GM12891 (cell line): ENCODE data around the gene NPM1.

Source experiments
- POLR2A ChIP-seq: IDR thresholded peaks from 2 replicates; pipeline ENCODE4 v1.6.1; 2011; ENCODE audit warnings: low read depth, low read length, control low read depth
- POLR2AphosphoS5 ChIP-seq: IDR thresholded peaks from 2 replicates; pipeline ENCODE4 v1.6.1; 2011; ENCODE audit warnings: low read depth, low read length, control low read depth
- SPI1 ChIP-seq: IDR thresholded peaks from 2 replicates; pipeline ENCODE4 v1.6.1; 2011; ENCODE audit warnings: low read depth, low read length, control low read depth
- TAF1 ChIP-seq: IDR thresholded peaks from 2 replicates; pipeline ENCODE4 v1.6.1; 2011; ENCODE audit warnings: low read depth, low read length, control low read depth

- no peak for TF ChIP-seq SPI1
- no peak; the same call in 1 of the 2 replicates for TF ChIP-seq POLR2A
- no peak for TF ChIP-seq TAF1
- TF ChIP-seq POLR2AphosphoS5, result 0 out of 2 replicates have a peak, but pooled peaks have one; percentile 50
Observed at GRCh38 chr5:171409164-171410136, 21.8 kb downstream of the NPM1 start.
